NCI-H128 (cell line): ENCODE results near the gene EREG.

Experiments used
- DNase-seq: peaks from one replicate; lab custom pipeline; 2025; ENCODE audit not compliant: unreplicated experiment; lab: John Stamatoyannopoulos, UW

EREG gene

DNA sequence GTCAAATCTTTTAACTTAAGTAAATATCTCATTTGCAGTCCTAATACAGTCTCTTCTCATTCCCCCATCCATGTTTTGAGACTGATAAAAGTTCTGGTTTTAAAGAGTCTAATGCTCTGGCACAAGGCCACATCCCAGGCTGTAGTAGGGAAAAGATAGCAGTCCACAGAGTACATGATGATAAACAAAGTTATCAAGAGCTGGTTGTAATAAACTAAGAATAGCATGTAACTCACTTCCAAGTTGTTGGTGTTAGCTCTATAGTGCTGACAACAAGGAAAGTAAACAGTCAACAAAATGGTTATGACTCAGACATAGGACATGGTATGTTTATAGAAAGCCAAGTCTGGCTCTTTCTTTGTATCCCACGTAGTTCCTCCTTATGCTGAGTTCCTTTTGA is 58.2 kb downstream of the EREG start:
- DNase-seq, result no peak

DNA sequence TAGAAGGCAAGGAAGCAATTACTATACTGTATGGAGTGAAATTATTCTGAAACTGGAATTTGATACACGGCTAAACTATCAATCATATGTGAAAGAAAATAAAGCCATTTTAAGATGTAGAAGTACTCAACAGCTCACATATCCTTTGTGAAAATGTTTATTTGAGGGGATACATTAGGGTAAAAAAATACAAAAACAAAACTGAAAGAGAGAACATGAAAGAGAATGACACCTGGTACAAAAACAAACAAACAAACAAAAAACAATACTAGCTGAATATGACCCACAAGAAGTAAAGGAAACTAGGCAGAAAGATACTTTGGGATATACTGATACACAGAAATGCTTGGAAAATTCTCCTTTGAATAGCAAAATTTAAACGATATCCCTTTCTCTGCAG is 59.2 kb downstream of the EREG start:
- no peak for DNase-seq

DNA sequence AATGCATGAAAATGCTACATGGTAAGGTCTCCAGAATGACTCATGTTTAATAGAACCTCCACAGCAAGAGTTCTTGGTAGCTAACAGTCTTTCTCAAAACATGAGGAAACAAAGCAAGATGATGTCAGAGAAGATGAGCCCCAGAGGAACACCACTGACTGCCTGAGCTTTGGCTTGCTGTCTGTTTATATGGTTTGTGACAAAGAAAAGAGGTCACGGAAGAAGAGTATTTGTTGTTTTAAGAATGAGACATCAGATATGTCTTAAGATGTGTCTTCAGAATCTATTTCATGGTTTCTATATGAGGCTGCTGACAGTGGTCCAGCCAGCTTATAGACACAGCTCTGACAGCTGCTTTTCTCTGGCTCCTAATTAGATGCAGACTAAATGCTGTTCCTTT is 61.2 kb downstream of the EREG start:
- no peak for DNase-seq

DNA sequence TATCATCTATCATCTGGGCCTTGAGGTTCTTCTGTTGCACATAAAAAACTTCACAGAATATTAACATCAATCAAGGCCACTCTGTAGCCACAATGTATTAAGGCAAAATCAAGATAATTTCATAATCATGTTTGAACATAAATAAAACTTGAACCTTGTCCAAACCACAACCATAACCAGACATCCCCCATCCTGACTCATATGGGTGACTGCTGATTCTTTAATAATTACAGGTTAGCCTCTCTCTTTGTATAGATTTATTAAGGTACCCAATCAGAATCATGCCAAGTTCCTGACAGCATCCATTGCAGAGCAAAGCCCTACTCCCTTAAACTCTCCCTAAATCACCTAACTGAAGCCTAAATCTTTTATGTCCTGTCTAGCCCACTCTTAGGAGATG is 63.3 kb downstream of the EREG start:
- DNase-seq, result no peak

DNA sequence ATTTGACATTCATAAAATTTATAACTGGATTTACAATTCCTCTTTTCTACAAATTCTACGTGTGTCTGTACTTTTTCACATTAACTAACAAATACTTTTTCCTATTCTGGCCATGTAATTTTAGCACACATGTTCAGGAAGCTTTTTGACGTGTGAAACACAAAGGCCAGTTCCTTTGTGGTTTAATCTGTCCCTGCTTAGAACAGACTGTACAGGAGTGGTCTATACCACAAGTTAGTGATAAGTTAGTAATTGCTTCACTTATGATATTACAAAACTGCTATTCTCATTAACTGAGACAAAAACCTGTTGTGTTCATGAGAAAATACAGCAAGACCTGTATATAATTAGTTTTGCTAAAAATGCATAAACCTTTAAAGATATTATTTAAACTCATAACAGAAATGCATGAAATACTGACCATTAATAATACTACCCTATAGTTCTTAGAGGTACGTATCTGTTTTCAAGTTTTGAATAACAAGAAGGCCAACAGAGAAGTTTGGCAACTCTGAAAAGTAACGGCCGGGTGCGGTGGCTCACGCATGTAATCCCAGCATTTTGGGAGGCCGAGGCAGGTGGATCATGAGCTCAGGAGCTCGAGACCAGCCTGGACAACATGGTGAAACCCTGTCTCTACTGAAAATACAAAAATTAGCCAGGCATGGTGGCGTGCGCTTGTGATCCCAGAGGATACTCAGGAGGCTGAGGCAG is 66.3 kb downstream of the EREG start:
- DNase-seq, result no peak

DNA sequence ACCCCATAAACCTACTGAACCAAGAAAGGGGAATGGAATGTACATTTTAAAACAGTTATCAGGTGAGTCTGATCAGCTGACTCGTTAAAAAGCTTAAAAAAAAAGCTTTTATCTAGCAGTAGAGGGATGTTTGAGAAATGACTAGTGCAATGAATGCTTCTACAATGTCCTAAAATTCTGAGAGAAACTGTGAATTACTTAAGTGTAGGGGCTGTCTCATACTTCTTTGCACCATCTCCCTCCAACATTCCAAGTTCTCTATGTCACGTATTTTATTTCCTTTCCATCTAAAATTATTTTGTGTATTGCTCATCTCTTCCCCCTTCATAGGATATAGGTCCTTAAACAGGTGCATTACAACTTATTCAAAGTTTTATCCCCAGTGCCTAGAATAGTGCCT is 68.1 kb downstream of the EREG start:
- no peak for DNase-seq

GRCh38 chr4:74433541-74434172 is 68.7 kb downstream of the EREG start:
- DNase-seq, result no peak

DNA sequence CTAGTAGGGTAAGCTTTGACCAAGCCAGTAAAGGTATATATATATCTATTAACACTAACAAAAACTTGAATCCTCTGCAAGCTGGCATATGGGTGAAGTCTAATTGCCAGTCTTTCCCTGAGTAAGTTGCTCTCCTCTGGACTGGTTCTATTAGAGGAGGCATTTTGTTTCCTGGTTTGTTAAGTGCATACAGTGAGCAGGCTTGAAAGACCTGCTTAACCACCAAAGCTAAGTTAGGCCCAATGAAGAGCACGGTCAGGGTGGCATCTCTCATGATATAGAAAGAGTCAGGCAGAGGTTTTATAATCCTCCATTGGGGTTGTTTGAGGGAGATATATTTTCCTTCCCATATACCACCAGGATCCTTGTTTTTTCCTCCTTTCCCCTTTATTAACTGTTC is 70.4 kb downstream of the EREG start:
- no peak for DNase-seq

DNA sequence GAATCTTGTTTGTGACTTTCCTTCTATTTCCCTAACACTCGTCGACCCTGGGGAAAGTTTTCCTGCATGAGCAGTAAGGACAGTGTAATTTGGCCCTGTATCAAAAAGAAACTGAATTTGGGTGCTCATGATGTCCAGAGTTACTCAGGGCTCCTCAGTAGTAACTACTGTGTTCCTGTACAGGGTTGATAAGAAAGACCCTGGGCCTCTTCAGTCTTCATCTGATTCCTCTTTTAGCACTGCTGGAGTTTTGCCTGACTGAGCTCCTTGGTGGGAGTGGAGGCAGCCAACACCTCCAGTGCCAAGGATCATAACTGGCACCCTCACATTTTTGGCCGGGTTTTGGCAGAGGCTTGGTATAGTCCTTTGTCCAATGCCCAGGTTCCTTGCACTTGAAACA is 72.9 kb downstream of the EREG start:
- no peak for DNase-seq
